ENCODE data around the gene CCDC152. TPM values are rescaled to one million over a fixed set of nuclear protein-coding genes. Genes with fewer than 3 reads are reported as not detected.

CCDC152 gene
- polyA plus RNA-seq, 1 donor (not counting 4 experiments of a cell fraction or from before 2014, with no cell fraction given) = 0.71 TPM

DNA sequence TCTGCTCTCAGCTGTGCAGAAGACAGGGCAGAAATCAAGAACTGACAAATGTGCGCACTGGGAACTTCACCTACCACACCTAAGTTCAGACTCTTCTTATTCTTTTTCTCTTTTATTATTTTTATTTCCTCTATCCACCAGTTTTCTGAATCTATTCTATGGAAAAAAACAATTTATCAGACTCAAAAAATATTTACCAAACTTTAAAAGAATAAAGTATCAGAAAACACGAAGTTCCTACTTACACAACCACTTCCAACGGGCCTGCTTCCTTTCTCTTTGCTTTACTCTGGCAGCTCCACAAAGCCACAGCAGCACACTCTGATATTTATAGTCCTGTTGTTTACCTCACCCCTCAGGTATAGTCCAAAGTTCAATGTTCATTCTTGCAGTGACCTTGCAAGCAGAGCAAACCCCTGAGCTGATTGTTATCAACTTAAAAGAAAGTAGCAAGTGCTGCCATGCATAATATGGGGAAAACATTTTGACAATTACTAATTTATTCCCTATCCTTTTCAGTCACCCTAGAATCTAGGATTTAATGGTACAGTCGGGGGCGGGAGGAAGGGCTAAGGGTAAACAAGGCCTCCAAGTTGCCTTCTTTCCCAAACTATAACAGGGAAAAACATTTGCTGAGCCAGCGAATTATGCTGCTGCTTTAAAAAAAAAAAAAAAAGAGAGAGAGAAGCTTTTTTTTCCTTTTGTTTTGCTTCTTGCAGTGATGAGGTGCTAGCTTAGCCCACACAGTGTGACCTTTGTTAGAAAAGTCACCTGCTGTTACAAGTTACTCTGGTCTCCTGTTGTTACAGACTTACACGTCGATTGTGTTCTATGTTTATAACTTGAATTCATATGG is 55.2 kb downstream of the CCDC152 start, which contains the start of gene SELENOP:
Gene SELENOP, minus strand, starts transcription at position 302 of the 856 bp plus-strand sequence. CDS start 3,539 bp downstream, outside the sequence.
- FAIRE-seq = no peak
- peak within 1 kb of the TSS; percentile 76 for H3K4me2 ChIP-seq (ENCODE audit: control insufficient read depth, extremely low read depth, insufficient read depth, low read depth, low read length)
- TF ChIP-seq EZH2 (IDR thresholded peaks at IDR 0.05; ENCODE audit: low read length) = no peak
- TF ChIP-seq, protein P1, sequence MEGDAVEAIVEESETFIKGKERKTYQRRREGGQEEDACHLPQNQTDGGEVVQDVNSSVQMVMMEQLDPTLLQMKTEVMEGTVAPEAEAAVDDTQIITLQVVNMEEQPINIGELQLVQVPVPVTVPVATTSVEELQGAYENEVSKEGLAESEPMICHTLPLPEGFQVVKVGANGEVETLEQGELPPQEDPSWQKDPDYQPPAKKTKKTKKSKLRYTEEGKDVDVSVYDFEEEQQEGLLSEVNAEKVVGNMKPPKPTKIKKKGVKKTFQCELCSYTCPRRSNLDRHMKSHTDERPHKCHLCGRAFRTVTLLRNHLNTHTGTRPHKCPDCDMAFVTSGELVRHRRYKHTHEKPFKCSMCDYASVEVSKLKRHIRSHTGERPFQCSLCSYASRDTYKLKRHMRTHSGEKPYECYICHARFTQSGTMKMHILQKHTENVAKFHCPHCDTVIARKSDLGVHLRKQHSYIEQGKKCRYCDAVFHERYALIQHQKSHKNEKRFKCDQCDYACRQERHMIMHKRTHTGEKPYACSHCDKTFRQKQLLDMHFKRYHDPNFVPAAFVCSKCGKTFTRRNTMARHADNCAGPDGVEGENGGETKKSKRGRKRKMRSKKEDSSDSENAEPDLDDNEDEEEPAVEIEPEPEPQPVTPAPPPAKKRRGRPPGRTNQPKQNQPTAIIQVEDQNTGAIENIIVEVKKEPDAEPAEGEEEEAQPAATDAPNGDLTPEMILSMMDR (optimal IDR thresholded peaks at IDR 0.05 in 1 of 3, IDR thresholded peaks at IDR 0.05 in 1 of 3, conservative IDR thresholded peaks at IDR 0.05 in 1 of 3; ENCODE audit: extremely low read depth in 1 of 3, insufficient read depth in 2 of 3, low read length in 3 of 3) = no peak
- no peaks in the 10 kb centered on the region for H3K36me3 ChIP-seq (ENCODE audit: control insufficient read depth in 2 of 2, extremely low read depth in 1 of 2, insufficient read depth in 2 of 2, low read length in 2 of 2)
- peaks cover 3% of the 10 kb centered on the region for H3K4me1 ChIP-seq (ENCODE audit: control insufficient read depth, extremely low read depth, insufficient read depth, low read length)
- no peak within 1 kb of the TSS for H3K9ac ChIP-seq (ENCODE audit: control insufficient read depth, extremely low read depth, insufficient read depth, low read length)
- H3K9me1 ChIP-seq (ENCODE audit: control insufficient read depth, extremely low read depth, insufficient read depth, low read length) = no peaks in the 10 kb centered on the region
- no peaks in the 10 kb centered on the region for H3K79me2 ChIP-seq (ENCODE audit: control insufficient read depth, insufficient read depth, low read length)
- no peak for DNase-seq (ENCODE audit: low read depth, low spot score)
- no peak within 1 kb of the TSS for H3K27ac ChIP-seq (ENCODE audit: control insufficient read depth, insufficient read depth, low read length)
- no peaks in the 10 kb centered on the region for H3K27me3 ChIP-seq (ENCODE audit: control insufficient read depth, extremely low read depth, insufficient read depth, low read length)
- no peaks in the 10 kb centered on the region for H4K20me1 ChIP-seq (ENCODE audit: control insufficient read depth, extremely low read depth, insufficient read depth, low read length)
- dilution Hi-C loops (cut with MboI; ENCODE audit: extremely low pct_ligation_motif_present, low sequenced_read_pairs) = no loop called here
- H3K4me3 ChIP-seq (ENCODE audit: control insufficient read depth in 2 of 3, extremely low read depth in 1 of 3, insufficient read depth in 2 of 3, low read depth in 1 of 3, low read length in 3 of 3) = peak within 1 kb of the TSS; percentile 10 to 53 (median 17)
- H2AFZ ChIP-seq (ENCODE audit: control insufficient read depth, low read length) = peak within 1 kb of the TSS; percentile 98
- H3K9me3 ChIP-seq (ENCODE audit: control insufficient read depth, low read depth, low read length) = no peaks in the 10 kb centered on the region

DNA sequence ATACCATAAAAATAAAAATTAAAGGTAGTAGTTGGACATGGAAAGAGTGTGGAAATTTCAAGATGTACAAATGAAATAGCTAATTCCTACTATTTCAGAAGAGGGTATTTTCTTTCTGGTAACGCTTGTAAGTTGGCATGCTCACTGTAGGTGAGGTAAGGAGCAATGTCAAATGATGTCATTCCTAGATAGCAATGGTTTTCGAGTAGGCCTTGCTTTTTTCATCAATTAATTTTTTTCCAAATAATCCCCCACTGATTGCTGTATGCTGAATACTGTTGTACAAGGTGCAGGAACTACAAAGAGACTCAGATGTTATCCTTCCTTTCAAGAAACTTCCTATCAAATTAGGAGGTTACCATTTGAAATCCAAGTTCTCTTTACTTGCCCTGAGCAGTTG is 56.0 kb downstream of the CCDC152 start:
- DNase-seq (ENCODE audit: low read depth, low spot score) = no peak
- FAIRE-seq = no peak

More for the DNA sequence above, 56.0 kb downstream of the CCDC152 start:
- dilution Hi-C loops (cut with MboI; ENCODE audit: extremely low pct_ligation_motif_present, low sequenced_read_pairs) = no loop called here
- TF ChIP-seq, protein P1 (optimal IDR thresholded peaks at IDR 0.05 in 1 of 3, IDR thresholded peaks at IDR 0.05 in 1 of 3, conservative IDR thresholded peaks at IDR 0.05 in 1 of 3; ENCODE audit: extremely low read depth in 1 of 3, insufficient read depth in 2 of 3, low read length in 3 of 3) = no peak
- TF ChIP-seq EZH2 (IDR thresholded peaks at IDR 0.05; ENCODE audit: low read length) = no peak
- H3K36me3 ChIP-seq (ENCODE audit: control insufficient read depth in 2 of 2, extremely low read depth in 1 of 2, insufficient read depth in 2 of 2, low read length in 2 of 2) = no peaks in the 10 kb centered on the region
- no peaks in the 10 kb centered on the region for H3K79me2 ChIP-seq (ENCODE audit: control insufficient read depth, insufficient read depth, low read length)
- peaks cover 3% of the 10 kb centered on the region for H3K4me1 ChIP-seq (ENCODE audit: control insufficient read depth, extremely low read depth, insufficient read depth, low read length)
- peak overlapping the region; percentile 93 for H2AFZ ChIP-seq (ENCODE audit: control insufficient read depth, low read length)
- H3K27me3 ChIP-seq (ENCODE audit: control insufficient read depth, extremely low read depth, insufficient read depth, low read length) = no peaks in the 10 kb centered on the region
- H3K4me3 ChIP-seq (ENCODE audit: control insufficient read depth in 2 of 3, extremely low read depth in 1 of 3, insufficient read depth in 2 of 3, low read depth in 1 of 3, low read length in 3 of 3) = no peak overlapping the region
- no peak overlapping the region for H3K27ac ChIP-seq (ENCODE audit: control insufficient read depth, insufficient read depth, low read length)
- no peaks in the 10 kb centered on the region for H4K20me1 ChIP-seq (ENCODE audit: control insufficient read depth, extremely low read depth, insufficient read depth, low read length)
- H3K4me2 ChIP-seq (ENCODE audit: control insufficient read depth, extremely low read depth, insufficient read depth, low read depth, low read length) = no peak overlapping the region
- no peaks in the 10 kb centered on the region for H3K9me3 ChIP-seq (ENCODE audit: control insufficient read depth, low read depth, low read length)
- H3K9ac ChIP-seq (ENCODE audit: control insufficient read depth, extremely low read depth, insufficient read depth, low read length) = no peak overlapping the region
- H3K9me1 ChIP-seq (ENCODE audit: control insufficient read depth, extremely low read depth, insufficient read depth, low read length) = no peaks in the 10 kb centered on the region
